GM12891 (cell line): Measurements from ENCODE around the gene POLR3B.

Experiments
- DNase-seq: peaks from one replicate; pipeline ENCODE4 v3.0.0; 2011; ENCODE audit warnings: low spot score; ENCODE audit not compliant: insufficient read length
- FAIRE-seq: peaks from 2 replicates; lab custom pipeline; 2011; peaks lifted over from hg19 to GRCh38; lab: Jason Lieb, UNC
- PAX5 ChIP-seq: IDR thresholded peaks from 2 replicates; pipeline ENCODE4 v1.6.1; 2011; ENCODE audit warnings: low read length, moderate library complexity, mild to moderate bottlenecking; ENCODE audit not compliant: insufficient read depth, severe bottlenecking
- POLR2A ChIP-seq: IDR thresholded peaks from 2 replicates; pipeline ENCODE4 v1.6.1; 2011; ENCODE audit warnings: low read depth, low read length, control low read depth
- POLR2AphosphoS5 ChIP-seq: IDR thresholded peaks from 2 replicates; pipeline ENCODE4 v1.6.1; 2011; ENCODE audit warnings: low read depth, low read length, control low read depth
- POU2F2 ChIP-seq: IDR thresholded peaks from 2 replicates; pipeline ENCODE4 v1.6.1; 2011; ENCODE audit warnings: low read depth, mild to moderate bottlenecking, control low read depth, low read length, moderate library complexity
- SPI1 ChIP-seq: IDR thresholded peaks from 2 replicates; pipeline ENCODE4 v1.6.1; 2011; ENCODE audit warnings: low read depth, low read length, control low read depth
- TAF1 ChIP-seq: IDR thresholded peaks from 2 replicates; pipeline ENCODE4 v1.6.1; 2011; ENCODE audit warnings: low read depth, low read length, control low read depth

Gene POLR3B

GRCh38 chr12:106343214-106343528 is 14.4 kb upstream of the POLR3B start:
- TF ChIP-seq POLR2A (no peak), SPI1 (no peak), POLR2AphosphoS5 (no peak), TAF1 (no peak), POU2F2 (no peak), PAX5 (no peak)
- no peak for FAIRE-seq
- DNase-seq: no peak

GRCh38 chr12:106344131-106344530 is 13.4 kb upstream of the POLR3B start:
- DNase-seq (no peak), FAIRE-seq (no peak)
- TF ChIP-seq PAX5 (no peak), TAF1 (no peak), SPI1 (no peak), POLR2AphosphoS5 (no peak), POU2F2 (no peak), POLR2A (no peak)

GRCh38 chr12:106345746-106346145 is 11.8 kb upstream of the POLR3B start:
- no peak for DNase-seq
- FAIRE-seq: no peak
- TF ChIP-seq POLR2A (no peak), POLR2AphosphoS5 (no peak), PAX5 (no peak), SPI1 (no peak), TAF1 (no peak), POU2F2 (no peak)

- no peak for FAIRE-seq
- no peak for DNase-seq
Measured at GRCh38 chr12:106348411-106348810, 9.1 kb upstream of the POLR3B start.

GRCh38 chr12:106353175-106353574 is 4.4 kb upstream of the POLR3B start:
- no peak for DNase-seq
- no peak for FAIRE-seq
- TF ChIP-seq POLR2AphosphoS5: no peak
- no peak for TF ChIP-seq POU2F2
- no peak for TF ChIP-seq PAX5
- no peak for TF ChIP-seq TAF1
- no peak for TF ChIP-seq SPI1
- no peak for TF ChIP-seq POLR2A

More at GRCh38 chr12:106348411-106348810, 9.1 kb upstream of the POLR3B start:
- TF ChIP-seq POU2F2 (no peak), POLR2A (no peak)

GRCh38 chr12:106358396-106359241 is 1.1 kb downstream of the POLR3B start:
- DNase-seq (no peak), FAIRE-seq (no peak)
- TF ChIP-seq POLR2AphosphoS5: no peak
- TF ChIP-seq SPI1: peak; percentile 49; the same call in 1 of the 2 replicates

- DNase-seq: no peak
- TF ChIP-seq POLR2A (no peak), PAX5 (no peak), TAF1 (no peak), SPI1 (no peak)
- FAIRE-seq: no peak
Measured at GRCh38 chr12:106359646-106360399, 2.3 kb downstream of the POLR3B start.

- DNase-seq (no peak), FAIRE-seq (no peak)
- TF ChIP-seq POLR2A (no peak), SPI1 (no peak), POLR2AphosphoS5 (no peak), POU2F2 (no peak), PAX5 (no peak)
Measured at GRCh38 chr12:106360400-106360994, 2.9 kb downstream of the POLR3B start.

- no peak for TF ChIP-seq POU2F2
- TF ChIP-seq SPI1: no peak
- TF ChIP-seq TAF1: no peak
- no peak for TF ChIP-seq POLR2A
- no peak for TF ChIP-seq POLR2AphosphoS5
- TF ChIP-seq PAX5: no peak
- FAIRE-seq: no peak
Measured at GRCh38 chr12:106362971-106363370, 5.4 kb downstream of the POLR3B start.

GRCh38 chr12:106364261-106364660 is 6.7 kb downstream of the POLR3B start:
- FAIRE-seq: no peak

More at GRCh38 chr12:106362971-106363370, 5.4 kb downstream of the POLR3B start:
- no peak for DNase-seq

More at GRCh38 chr12:106364261-106364660, 6.7 kb downstream of the POLR3B start:
- no peak for DNase-seq
- TF ChIP-seq TAF1 (no peak), POLR2AphosphoS5 (no peak), POLR2A (no peak), PAX5 (no peak), POU2F2 (no peak), SPI1 (no peak)
